ENCODE measurements around the gene TM9SF4. TPM values are rescaled to one million over a fixed set of nuclear protein-coding genes. Genes with fewer than 3 reads are reported as not detected.

The TM9SF4 gene, protein sequence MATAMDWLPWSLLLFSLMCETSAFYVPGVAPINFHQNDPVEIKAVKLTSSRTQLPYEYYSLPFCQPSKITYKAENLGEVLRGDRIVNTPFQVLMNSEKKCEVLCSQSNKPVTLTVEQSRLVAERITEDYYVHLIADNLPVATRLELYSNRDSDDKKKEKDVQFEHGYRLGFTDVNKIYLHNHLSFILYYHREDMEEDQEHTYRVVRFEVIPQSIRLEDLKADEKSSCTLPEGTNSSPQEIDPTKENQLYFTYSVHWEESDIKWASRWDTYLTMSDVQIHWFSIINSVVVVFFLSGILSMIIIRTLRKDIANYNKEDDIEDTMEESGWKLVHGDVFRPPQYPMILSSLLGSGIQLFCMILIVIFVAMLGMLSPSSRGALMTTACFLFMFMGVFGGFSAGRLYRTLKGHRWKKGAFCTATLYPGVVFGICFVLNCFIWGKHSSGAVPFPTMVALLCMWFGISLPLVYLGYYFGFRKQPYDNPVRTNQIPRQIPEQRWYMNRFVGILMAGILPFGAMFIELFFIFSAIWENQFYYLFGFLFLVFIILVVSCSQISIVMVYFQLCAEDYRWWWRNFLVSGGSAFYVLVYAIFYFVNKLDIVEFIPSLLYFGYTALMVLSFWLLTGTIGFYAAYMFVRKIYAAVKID
- 31.4 and 48.1 TPM in 2 replicates for total RNA-seq

GRCh38 chr20:32109392-32110172 is at the start of gene TM9SF4:
Gene TM9SF4, plus strand, starts transcription at chr20:32109714. Its CDS starts 27 bp downstream, at chr20:32109741.

GRCh38 chr20:32207626-32208498 is 98.3 kb downstream of the TM9SF4 start, which contains the start of the genes PLAGL2 and POFUT1:
Gene PLAGL2, minus strand, starts transcription at chr20:32207743. Its CDS starts 5,565 bp downstream, at chr20:32202178.
Gene POFUT1, plus strand, starts transcription at chr20:32207880. Its CDS starts 62 bp downstream, at chr20:32207942.

Other genes starting within 250 kb of the TM9SF4 start
- gene DUSP15, start 239.2 kb upstream of the TM9SF4 start, total RNA-seq = 0.33 TPM in 1 of 2 replicates, not detected in the other
- gene TTLL9, start 239.1 kb upstream of the TM9SF4 start, total RNA-seq = 0.17 TPM in 1 of 2 replicates, not detected in the other
- 3.3 and 5.1 TPM in 2 replicates for gene PDRG1, start 157.7 kb upstream of the TM9SF4 start, total RNA-seq
- gene XKR7, start 141.6 kb upstream of the TM9SF4 start, total RNA-seq = under 0.01 TPM in 1 of 2 replicates, not detected in the other
- gene CCM2L, start 99.3 kb upstream of the TM9SF4 start, total RNA-seq = not detected in 2 replicates
- gene HCK, start 57.5 kb upstream of the TM9SF4 start, total RNA-seq = not detected in 2 replicates
- gene PLAGL2, start 98.0 kb downstream of the TM9SF4 start, total RNA-seq = 1.5 and 2.3 TPM in 2 replicates
- gene POFUT1, start 98.2 kb downstream of the TM9SF4 start, total RNA-seq = 50.0 and 66.8 TPM in 2 replicates
- gene KIF3B, start 167.9 kb downstream of the TM9SF4 start, total RNA-seq = 33.5 and 38.5 TPM in 2 replicates
- gene ASXL1, start 248.6 kb downstream of the TM9SF4 start, total RNA-seq = 32.1 and 51.8 TPM in 2 replicates